Body of pancreas (tissue), 4 donors: ENCODE data around the gene SLC29A3. TPM values are rescaled to one million over a fixed set of nuclear protein-coding genes. Genes with fewer than 3 reads are reported as not detected.

Experiments
- ATAC-seq: fragments of 150-250 bp; one replicate; pipeline ENCODE4 v1.9.1; 2016
- DNase-seq, 4 donors: peaks; one replicate each; pipeline ENCODE4 v3.0.0-alpha.2; 2019
- H3K27ac ChIP-seq, 4 donors: fragments of 200-600 bp; sonication (generic); 1 replicate in 3 of 4; 2 replicates in 1 of 4; pipeline versions ENCODE4 v1.5.1 to v1.6.1; 2016 to 2019; ENCODE audit warnings: mild to moderate bottlenecking in 1 of 4, mixed read lengths in 1 of 4, moderate library complexity in 1 of 4
- H3K27me3 ChIP-seq, 2 donors: fragments of 200-600 bp; sonication (generic); one replicate each; pipeline ENCODE4 v1.6.0; 2016; ENCODE audit warnings: mild to moderate bottlenecking in 1 of 2
- H3K36me3 ChIP-seq, 2 donors: fragments of 200-600 bp; sonication (generic); replicated peaks in 1 of 2; 2 replicates each; pipeline ENCODE4 v1.5.1; 2016; ENCODE audit warnings: low read depth in 2 of 2; ENCODE audit not compliant: insufficient read depth in 1 of 2
- H3K4me1 ChIP-seq: fragments of 200-600 bp; sonication (generic); one replicate; pipeline ENCODE4 v1.6.0; 2016
- H3K4me3 ChIP-seq, 2 donors: fragments of 200-600 bp; sonication (generic); 1 replicate in 1 of 2; 2 replicates in 1 of 2; pipeline ENCODE4 v1.5.1; 2016 to 2019
- H3K9me3 ChIP-seq, 3 donors: fragments of 200-600 bp; sonication (generic); 1 replicate in 2 of 3; 2 replicates in 1 of 3; pipeline ENCODE4 v1.5.1; 2016
- CTCF ChIP-seq, 7 experiments: fragments of 450-650 bp in 4 of 7; fragments of 200-600 bp in 3 of 7; sonication (generic) in 3 of 7; IDR thresholded peaks; one replicate each; pipeline ENCODE4 v1.5.1; 2016 to 2019; ENCODE audit warnings: antibody characterized with exemption in 7 of 7
- POLR2A ChIP-seq, 3 donors: fragments of 450-650 bp; IDR thresholded peaks; one replicate each; pipeline ENCODE4 v1.6.1; 2016; ENCODE audit warnings: antibody characterized with exemption in 3 of 3, mild to moderate bottlenecking in 2 of 3
- WGBS, 2 donors: methylation state at CpG; one replicate each; pipeline ENCODE4 v1.1.5; 2017; 5-methylcytosine and 5-hydroxymethylcytosine counted together
- intact Hi-C: fragments of 100-400 bp; cut with DNase I; formaldehyde crosslinking; loops from one replicate; pipeline ENCODE4 v1.15.1; 2023
- total RNA-seq, 2 donors: library from RNA; depleted of rRNA; stranded (reverse); fragments of >200 nt; gene quantifications; one replicate each; pipeline ENCODE4 v1.1.0, GENCODE V29; 2016

Gene SLC29A3
- total RNA-seq, 2 donors from 2014 or later, result 0.99 to 5.2 TPM

- 81 to 83% methylated on average over 13 to 17 of the region's 19 CpGs for WGBS, 2 donors
- no peaks in the 10 kb centered on the region for H3K4me1 ChIP-seq
- no peak for TF ChIP-seq CTCF (IDR thresholded peaks at IDR 0.05)
- no peak for TF ChIP-seq POLR2A (IDR thresholded peaks at IDR 0.05)
- ATAC-seq, result no peak
- H3K36me3 ChIP-seq, result no peaks in the 10 kb centered on the region
- no peaks in the 10 kb centered on the region for H3K27me3 ChIP-seq
- H3K4me3 ChIP-seq, result no peak overlapping the region
- no peaks in the 10 kb centered on the region for H3K9me3 ChIP-seq
- intact Hi-C loops, result loop anchor here (5.0 to 10.0 kb wide), 2 partner anchors 362 to 730 kb away; no protein-coding TSS in a partner anchor
- no peak for DNase-seq
- H3K27ac ChIP-seq, result no peak overlapping the region
Measured at GRCh38 chr10:71284544-71285179, 34.4 kb upstream of the SLC29A3 start.

GRCh38 chr10:71285180-71285545 lies 33.9 kb upstream of the SLC29A3 start:
- DNase-seq (peak; percentile 40 to 62 (median 46)), ATAC-seq (peak; percentile 67)
- Histone ChIP-seq H3K27me3 (no peaks in the 10 kb centered on the region), H3K4me3 (no peak overlapping the region), H3K27ac (no peak overlapping the region), H3K36me3 (no peaks in the 10 kb centered on the region), H3K9me3 (no peaks in the 10 kb centered on the region), H3K4me1 (no peaks in the 10 kb centered on the region)
- TF ChIP-seq POLR2A (IDR thresholded peaks at IDR 0.05) (no peak), CTCF (IDR thresholded peaks at IDR 0.05) (peak; percentile 52 to 77 (median 67))
- intact Hi-C loops, result loop anchor here (10.0 kb wide), 1 partner anchor 730 kb away; no protein-coding TSS in a partner anchor
- WGBS, 2 donors, result 29 to 48% methylated on average over 8 to 9 of the region's 11 CpGs

GRCh38 chr10:71285986-71286385 lies 33.1 kb upstream of the SLC29A3 start:
- Histone ChIP-seq H3K27ac (no peak overlapping the region), H3K4me1 (no peaks in the 10 kb centered on the region), H3K9me3 (no peaks in the 10 kb centered on the region), H3K27me3 (no peaks in the 10 kb centered on the region), H3K36me3 (no peaks in the 10 kb centered on the region), H3K4me3 (no peak overlapping the region)
- no peak for DNase-seq
- TF ChIP-seq POLR2A (IDR thresholded peaks at IDR 0.05) (no peak), CTCF (IDR thresholded peaks at IDR 0.05) (no peak)
- ATAC-seq, result no peak
- intact Hi-C loops, result loop anchor here (10.0 kb wide), 1 partner anchor 731 kb away; no protein-coding TSS in a partner anchor
- WGBS, 2 donors, result 63 to 67% methylated on average over 3 to 4 of the region's 4 CpGs

- H3K27ac ChIP-seq, result no peak overlapping the region
- intact Hi-C loops, result loop anchor here (10.0 kb wide), 1 partner anchor 732 kb away; no protein-coding TSS in a partner anchor
- no peaks in the 10 kb centered on the region for H3K36me3 ChIP-seq
Measured at GRCh38 chr10:71286521-71287294, 32.4 kb upstream of the SLC29A3 start.

More at GRCh38 chr10:71286521-71287294, 32.4 kb upstream of the SLC29A3 start:
- Histone ChIP-seq H3K27me3 (no peaks in the 10 kb centered on the region), H3K9me3 (no peaks in the 10 kb centered on the region), H3K4me1 (no peaks in the 10 kb centered on the region), H3K4me3 (no peak overlapping the region)
- ATAC-seq (no peak), DNase-seq (no peak)
- WGBS, 2 donors, result 78 to 81% methylated on average over 12 to 15 of the region's 17 CpGs
- TF ChIP-seq POLR2A (IDR thresholded peaks at IDR 0.05) (no peak), CTCF (IDR thresholded peaks at IDR 0.05) (no peak)
